Naive thymus-derived CD4-positive, alpha-beta T cell (primary cell): ENCODE measurements around the gene P3H3. TPM values are rescaled to one million over a fixed set of nuclear protein-coding genes. Genes with fewer than 3 reads are reported as not detected.

ENCODE experiments used
- ATAC-seq: fragments of 150-1000 bp; cut with Tn5 transposase; 2 replicates; pipeline ENCODE4 v1.10.0; 2021; ENCODE audit warnings: mild to moderate bottlenecking, moderate library complexity
- CTCF ChIA-PET: fragments of 350-600 bp; sonication (Branson Sonifier 250); formaldehyde crosslinking; loops from one replicate; lab custom pipeline; 2021; ENCODE audit warnings: antibody characterized with exemption; lab: Charles Lee
- POLR2A ChIA-PET: fragments of 350-600 bp; sonication (Branson Sonifier 250); formaldehyde crosslinking; loops from one replicate; lab custom pipeline; 2021; ENCODE audit warnings: antibody characterized with exemption, inconsistent platforms; lab: Charles Lee
- DNase-seq, 9 donors: peaks; one replicate each; pipeline versions ENCODE4 v3.0.0 to v3.0.0-alpha.2; 2020 to 2022; ENCODE audit warnings: mixed read lengths in 1 of 9
- H3K27ac ChIP-seq: one replicate; pipeline ENCODE4 v1.7.0; 2013; ENCODE audit warnings: mild to moderate bottlenecking, low read depth, low read length, moderate library complexity
- H3K27me3 ChIP-seq, 2 donors: one replicate each; pipeline ENCODE4 v1.7.0; 2013; ENCODE audit warnings: low read length in 2 of 2, mild to moderate bottlenecking in 2 of 2, moderate library complexity in 2 of 2; ENCODE audit not compliant: control insufficient read depth in 2 of 2, insufficient read depth in 2 of 2
- H3K36me3 ChIP-seq, 3 experiments: 1 replicate in 2 of 3; 2 replicates in 1 of 3; pipeline ENCODE4 v1.7.0; 2013; ENCODE audit warnings: low read length in 3 of 3, mild to moderate bottlenecking in 3 of 3, moderate library complexity in 1 of 3; ENCODE audit not compliant: insufficient read depth in 3 of 3, control insufficient read depth in 2 of 3
- H3K4me1 ChIP-seq, 2 donors: one replicate each; pipeline ENCODE4 v1.7.0; 2013; ENCODE audit warnings: low read length in 2 of 2, mild to moderate bottlenecking in 2 of 2, moderate library complexity in 1 of 2; ENCODE audit not compliant: control insufficient read depth in 2 of 2, insufficient read depth in 2 of 2
- H3K4me3 ChIP-seq: 2 replicates; pipeline ENCODE4 v1.7.0; 2013; ENCODE audit warnings: mild to moderate bottlenecking, low read length
- H3K9me3 ChIP-seq, 3 experiments: 1 replicate in 2 of 3; 2 replicates in 1 of 3; pipeline ENCODE4 v1.7.0; 2013; ENCODE audit warnings: low read length in 3 of 3; ENCODE audit not compliant: control insufficient read depth in 2 of 3
- H3K27ac Mint-ChIP-seq, 9 donors: one replicate each; pipeline ENCODE4 v1.8.0; 2020 to 2022; ENCODE audit warnings: mixed read lengths in 9 of 9, mild to moderate bottlenecking in 8 of 9, moderate library complexity in 5 of 9, inconsistent platforms in 2 of 9
- H3K27me3 Mint-ChIP-seq, 5 donors: one replicate each; pipeline ENCODE4 v1.8.0; 2021 to 2022; ENCODE audit warnings: mixed read lengths in 5 of 5, mild to moderate bottlenecking in 1 of 5
- H3K36me3 Mint-ChIP-seq, 5 donors: one replicate each; pipeline ENCODE4 v1.8.0; 2020 to 2022; ENCODE audit warnings: mixed read lengths in 5 of 5, mild to moderate bottlenecking in 3 of 5, inconsistent platforms in 1 of 5
- H3K4me1 Mint-ChIP-seq, 7 donors: one replicate each; pipeline ENCODE4 v1.8.0; 2020 to 2022; ENCODE audit warnings: mixed read lengths in 7 of 7, mild to moderate bottlenecking in 3 of 7, inconsistent platforms in 1 of 7
- H3K4me3 Mint-ChIP-seq, 10 donors: one replicate each; pipeline ENCODE4 v1.8.0; 2020 to 2022; ENCODE audit warnings: mild to moderate bottlenecking in 10 of 10, mixed read lengths in 10 of 10, moderate library complexity in 6 of 10, inconsistent platforms in 2 of 10
- H3K9me3 Mint-ChIP-seq, 11 donors: one replicate each; pipeline ENCODE4 v1.8.0; 2020 to 2022; ENCODE audit warnings: mixed read lengths in 11 of 11, mild to moderate bottlenecking in 4 of 11, inconsistent platforms in 1 of 11, moderate library complexity in 1 of 11
- intact Hi-C, 2 donors: fragments of 100-400 bp; cut with micrococcal nuclease; formaldehyde crosslinking; loops; one replicate each; pipeline ENCODE4 v1.15.1; 2023
- polyA plus RNA-seq, 2 donors: library from polyadenylated mRNA; unstranded; fragments of 300-500 nt; fragmentation: Illumina TruSeq; gene quantifications; one replicate each; pipeline ENCODE4 v1.2.3, GENCODE V29; 2021
- total RNA-seq, 6 experiments: library from RNA in 5 of 6; stranded (reverse) in 5 of 6; gene quantifications; 1 replicate in 5 of 6; 2 replicates in 1 of 6; pipeline ENCODE4 v1.2.3 and lab custom pipeline; 2021 to 2026

P3H3 gene
- total and polyA plus RNA-seq, 7 experiments from 2014 or later, result 1.5 to 18.2 (median 4.1) TPM

- intact Hi-C loops, result loop anchor here (1.0 to 5.0 kb wide), 6 partner anchors 9 to 105 kb away; partner anchors contain the start of gene ZNF384 (in 1 of the 2)
Measured at GRCh38 chr12:6792522-6793201, 35.5 kb upstream of the P3H3 start.

GRCh38 chr12:6795088-6795487 is 33.1 kb upstream of the P3H3 start:
- H3K4me3 Mint-ChIP-seq, result peak overlapping the region in 8 of 10 donors; percentile 0 to 85 (median 24)
- POLR2A ChIA-PET, result interaction anchor here (0.7 to 2.2 kb wide), 4 partner anchors 9 to 26 kb away, joined by 3 to 6 read pairs (median 4); no protein-coding TSS in a partner anchor

More at GRCh38 chr12:6792522-6793201, 35.5 kb upstream of the P3H3 start:
- peak overlapping the region; percentile 87 for H3K4me3 ChIP-seq
- H3K9me3 Mint-ChIP-seq, result no peaks in the 10 kb centered on the region
- peaks cover 52 to 84% (median 72%) of the 10 kb centered on the region in 7 donors for H3K4me1 Mint-ChIP-seq
- DNase-seq (peak in 7 of 9 donors; percentile 66 to 79 (median 76)), ATAC-seq (peak; percentile 76)
- peak overlapping the region; percentile 88 to 99 (median 97) for H3K27ac Mint-ChIP-seq
- no peaks in the 10 kb centered on the region for H3K27me3 ChIP-seq
- H3K4me3 Mint-ChIP-seq, result peak overlapping the region; percentile 85 to 99 (median 96)
- H3K36me3 ChIP-seq, result peaks cover 0 to 26% (median 13%) of the 10 kb centered on the region in 3 experiments
- POLR2A ChIA-PET, result interaction anchor here (0.6 to 3.3 kb wide), 20 partner anchors 9 to 1232 kb away, joined by 3 to 29 read pairs (median 5); partner anchors contain the start of genes C12orf57, CDCA3, LAG3 and MLF2
- H3K4me1 ChIP-seq, result peaks cover 0 to 29% of the 10 kb centered on the region in 2 donors
- peaks cover 4 to 37% (median 18%) of the 10 kb centered on the region in 5 donors for H3K36me3 Mint-ChIP-seq
- H3K9me3 ChIP-seq, result no peaks in the 10 kb centered on the region
- CTCF ChIA-PET, result interaction anchor here (0.7 to 2.7 kb wide), 11 partner anchors 9 to 172 kb away, joined by 3 to 18 read pairs (median 5); partner anchors contain the start of gene MLF2
- peak overlapping the region; percentile 86 for H3K27ac ChIP-seq
- H3K27me3 Mint-ChIP-seq, result no peaks in the 10 kb centered on the region

GRCh38 chr12:6796576-6796975 is 31.6 kb upstream of the P3H3 start:
- POLR2A ChIA-PET, result interaction anchor here (0.9 to 1.5 kb wide), 5 partner anchors 13 to 32 kb away, joined by 3 to 8 read pairs (median 3); partner anchors contain the start of gene P3H3

More at GRCh38 chr12:6795088-6795487, 33.1 kb upstream of the P3H3 start:
- H3K27me3 Mint-ChIP-seq, result no peaks in the 10 kb centered on the region
- CTCF ChIA-PET, result interaction anchor here (0.7 to 1.1 kb wide), 2 partner anchors 17 to 28 kb away, joined by 3 to 4 read pairs; no protein-coding TSS in a partner anchor
- H3K4me1 ChIP-seq, result peaks cover 0 to 28% of the 10 kb centered on the region in 2 donors
- no peak overlapping the region for H3K4me3 ChIP-seq
- no peaks in the 10 kb centered on the region for H3K9me3 Mint-ChIP-seq
- no peaks in the 10 kb centered on the region for H3K9me3 ChIP-seq
- intact Hi-C loops, result no loop called here
- peaks cover 54 to 90% (median 77%) of the 10 kb centered on the region in 7 donors for H3K4me1 Mint-ChIP-seq
- H3K36me3 Mint-ChIP-seq, result peaks cover 4 to 46% (median 21%) of the 10 kb centered on the region in 5 donors
- H3K27ac ChIP-seq, result no peak overlapping the region
- H3K27ac Mint-ChIP-seq, result peak overlapping the region in 8 of 9 donors; percentile 15 to 97 (median 76)
- no peaks in the 10 kb centered on the region for H3K27me3 ChIP-seq
- ATAC-seq, result no peak
- DNase-seq, result no peak
- peaks cover 0 to 45% (median 19%) of the 10 kb centered on the region in 3 experiments for H3K36me3 ChIP-seq

GRCh38 chr12:6799147-6799546 is 29.1 kb upstream of the P3H3 start:
- H3K4me1 ChIP-seq, result peaks cover 0 to 24% of the 10 kb centered on the region in 2 donors
- no peaks in the 10 kb centered on the region for H3K9me3 Mint-ChIP-seq
- H3K4me1 Mint-ChIP-seq, result peaks cover 34 to 62% (median 55%) of the 10 kb centered on the region in 7 donors
- intact Hi-C loops, result no loop called here
- peaks cover 4 to 60% (median 24%) of the 10 kb centered on the region in 5 donors for H3K36me3 Mint-ChIP-seq
- H3K27ac Mint-ChIP-seq, result peak overlapping the region in 7 of 9 donors; percentile 6 to 79 (median 65)
- H3K4me3 ChIP-seq, result no peak overlapping the region
- H3K27me3 ChIP-seq, result no peaks in the 10 kb centered on the region
- no peaks in the 10 kb centered on the region for H3K9me3 ChIP-seq
- no peak for DNase-seq
- ChIA-PET CTCF (no interaction called here), POLR2A (interaction anchor here (0.6 to 1.7 kb wide), 2 partner anchors 10 to 55 kb away, joined by 3 to 5 read pairs; partner anchors contain the start of gene CD4)
- H3K4me3 Mint-ChIP-seq, result peak overlapping the region in 1 of 10 donors; percentile 32
- no peaks in the 10 kb centered on the region for H3K27me3 Mint-ChIP-seq
- no peak for ATAC-seq
- no peak overlapping the region for H3K27ac ChIP-seq
- H3K36me3 ChIP-seq, result peaks cover 0 to 67% (median 22%) of the 10 kb centered on the region in 3 experiments

More at GRCh38 chr12:6796576-6796975, 31.6 kb upstream of the P3H3 start:
- no peak overlapping the region for H3K4me3 ChIP-seq
- Mint-ChIP-seq H3K27ac (peak overlapping the region in 6 of 9 donors; percentile 52 to 97 (median 75)), H3K9me3 (no peaks in the 10 kb centered on the region), H3K27me3 (no peaks in the 10 kb centered on the region), H3K4me3 (peak overlapping the region in 3 of 10 donors; percentile 2 to 47 (median 45)), H3K36me3 (peaks cover 4 to 46% (median 21%) of the 10 kb centered on the region in 5 donors), H3K4me1 (peaks cover 53 to 85% (median 75%) of the 10 kb centered on the region in 7 donors)
- CTCF ChIA-PET, result interaction anchor here (0.8 to 1.3 kb wide), 2 partner anchors 60 to 233 kb away, joined by 3 to 4 read pairs; no protein-coding TSS in a partner anchor
- no peak overlapping the region for H3K27ac ChIP-seq
- no peak for DNase-seq
- peaks cover 0 to 51% (median 22%) of the 10 kb centered on the region in 3 experiments for H3K36me3 ChIP-seq
- no peaks in the 10 kb centered on the region for H3K9me3 ChIP-seq
- intact Hi-C loops, result no loop called here
- no peak for ATAC-seq
- no peaks in the 10 kb centered on the region for H3K27me3 ChIP-seq
- H3K4me1 ChIP-seq, result peaks cover 0 to 28% of the 10 kb centered on the region in 2 donors

- Mint-ChIP-seq H3K9me3 (no peaks in the 10 kb centered on the region), H3K4me1 (peaks cover 18 to 35% (median 28%) of the 10 kb centered on the region in 7 donors), H3K36me3 (peaks cover 0 to 29% (median 22%) of the 10 kb centered on the region in 5 donors), H3K27ac (no peak overlapping the region), H3K4me3 (no peak overlapping the region), H3K27me3 (no peaks in the 10 kb centered on the region)
- H3K9me3 ChIP-seq, result no peaks in the 10 kb centered on the region
- no peaks in the 10 kb centered on the region for H3K4me1 ChIP-seq
- no peaks in the 10 kb centered on the region for H3K27me3 ChIP-seq
- no peak overlapping the region for H3K4me3 ChIP-seq
- H3K27ac ChIP-seq, result no peak overlapping the region
- no peak for ATAC-seq
- intact Hi-C loops, result no loop called here
- POLR2A ChIA-PET, result interaction anchor here (1.2 kb wide), 1 partner anchor 18 kb away, joined by 6 read pairs; the partner anchor contains the start of gene CD4
- CTCF ChIA-PET, result no interaction called here
- H3K36me3 ChIP-seq, result peaks cover 0 to 38% (median 0%) of the 10 kb centered on the region in 3 experiments
- no peak for DNase-seq
Measured at GRCh38 chr12:6807170-6807569, 21.0 kb upstream of the P3H3 start.

GRCh38 chr12:6809056-6809455 is 19.2 kb upstream of the P3H3 start:
- peak overlapping the region in 6 of 9 donors; percentile 1 to 55 (median 23) for H3K27ac Mint-ChIP-seq
- POLR2A ChIA-PET, result interaction anchor here (1.1 kb wide), 1 partner anchor 20 kb away, joined by 3 read pairs; no protein-coding TSS in a partner anchor

More at GRCh38 chr12:6809056-6809455, 19.2 kb upstream of the P3H3 start:
- H3K9me3 ChIP-seq, result no peaks in the 10 kb centered on the region
- intact Hi-C loops, result loop anchor here in 1 of 2 donors (2.0 kb wide), 1 partner anchor 16 kb away; no protein-coding TSS in a partner anchor
- peaks cover 0 to 33% (median 2%) of the 10 kb centered on the region in 3 experiments for H3K36me3 ChIP-seq
- ATAC-seq (no peak), DNase-seq (peak in 1 of 9 donors; percentile 2)
- H3K4me3 ChIP-seq, result no peak overlapping the region
- peaks cover 0 to 28% (median 20%) of the 10 kb centered on the region in 5 donors for H3K36me3 Mint-ChIP-seq
- H3K4me3 Mint-ChIP-seq, result no peak overlapping the region
- H3K9me3 Mint-ChIP-seq, result no peaks in the 10 kb centered on the region
- no peaks in the 10 kb centered on the region for H3K4me1 ChIP-seq
- H3K27ac ChIP-seq, result no peak overlapping the region
- H3K27me3 Mint-ChIP-seq, result no peaks in the 10 kb centered on the region
- CTCF ChIA-PET, result no interaction called here
- H3K4me1 Mint-ChIP-seq, result peaks cover 18 to 39% (median 28%) of the 10 kb centered on the region in 7 donors
- no peaks in the 10 kb centered on the region for H3K27me3 ChIP-seq
